HEK293 (cell line): ENCODE measurements around the gene TMEM42.

Experiments used
- CTCF ChIA-PET: fragments of 350-600 bp; formaldehyde crosslinking; extraction: SDS; loops from one replicate; lab custom pipeline; 2021; ENCODE audit warnings: antibody characterized with exemption; lab: Yijun Ruan, JAX
- POLR2A ChIA-PET: fragments of 300-600 bp; formaldehyde crosslinking; extraction: SDS; loops from one replicate; lab custom pipeline; 2020; ENCODE audit warnings: antibody characterized with exemption, inconsistent platforms; lab: Yijun Ruan, JAX
- H3K27ac ChIP-seq: fragments of 200-500 bp; sonication (Bioruptor generic); 2 replicates; pipeline ENCODE4 v1.5.1; 2014; ENCODE audit warnings: low read depth, low read length, control low read depth, inconsistent platforms; ENCODE audit errors: extremely low read depth
- H3K36me3 ChIP-seq, 2 experiments: fragments of 200-500 bp in 1 of 2; sonication (Bioruptor generic) in 1 of 2; 1 replicate in 1 of 2; 2 replicates in 1 of 2; pipeline ENCODE4 v1.5.1; 2014 to 2017; ENCODE audit warnings: inconsistent platforms in 2 of 2, low read length in 2 of 2; ENCODE audit not compliant: control insufficient read depth in 2 of 2, insufficient read depth in 1 of 2
- H3K4me1 ChIP-seq: fragments of 200-500 bp; sonication (Bioruptor generic); 2 replicates; pipeline ENCODE4 v1.5.1; 2014; ENCODE audit warnings: mild to moderate bottlenecking, low read length, inconsistent platforms; ENCODE audit not compliant: control insufficient read depth, insufficient read depth
- H3K4me3 ChIP-seq: 2 replicates; pipeline ENCODE4 v1.5.1; 2011; ENCODE audit warnings: low read depth, mild to moderate bottlenecking, control low read depth, low read length, moderate library complexity
- H3K9me3 ChIP-seq: fragments of 200-500 bp; sonication (Bioruptor generic); 2 replicates; pipeline ENCODE4 v1.5.1; 2014; ENCODE audit warnings: low read depth, low read length, inconsistent platforms; ENCODE audit not compliant: control insufficient read depth, insufficient read depth
- EGR2 ChIP-seq: fragments of 450-650 bp; formaldehyde crosslinking; IDR thresholded peaks from 2 replicates; pipeline ENCODE4 v1.5.1; 2016; ENCODE audit warnings: low read depth, missing biosample characterization, missing genetic modification characterization
- KLF9 ChIP-seq: fragments of 450-650 bp; formaldehyde crosslinking; IDR thresholded peaks from 2 replicates; pipeline ENCODE4 v1.5.1; 2016; ENCODE audit warnings: missing biosample characterization, missing genetic modification characterization, low read depth
- SP7 ChIP-seq: fragments of 450-650 bp; formaldehyde crosslinking; IDR thresholded peaks from 2 replicates; pipeline ENCODE4 v1.5.1; 2016; ENCODE audit warnings: missing biosample characterization, missing genetic modification characterization
- YY2 ChIP-seq: fragments of 450-650 bp; formaldehyde crosslinking; IDR thresholded peaks from 2 replicates; pipeline ENCODE4 v1.5.1; 2016; ENCODE audit warnings: missing biosample characterization, missing genetic modification characterization
- ZNF214 ChIP-seq: fragments of 450-650 bp; formaldehyde crosslinking; IDR thresholded peaks from 2 replicates; pipeline ENCODE4 v1.5.1; 2017; ENCODE audit warnings: missing biosample characterization, mild to moderate bottlenecking, missing genetic modification characterization, borderline replicate concordance
- ZNF292 ChIP-seq: fragments of 450-650 bp; formaldehyde crosslinking; IDR thresholded peaks from 2 replicates; pipeline ENCODE4 v1.5.1; 2016; ENCODE audit warnings: low read depth, missing biosample characterization, missing genetic modification characterization, borderline replicate concordance
- ZNF302 ChIP-seq: fragments of 450-650 bp; formaldehyde crosslinking; IDR thresholded peaks from 2 replicates; pipeline ENCODE4 v1.5.1; 2016; ENCODE audit warnings: missing biosample characterization, missing genetic modification characterization, low read depth
- ZNF37A ChIP-seq: fragments of 450-650 bp; IDR thresholded peaks from 2 replicates; pipeline ENCODE4 v1.5.1; 2018; ENCODE audit warnings: missing biosample characterization, missing genetic modification characterization
- ZNF560 ChIP-seq: fragments of 450-650 bp; formaldehyde crosslinking; IDR thresholded peaks from 2 replicates; pipeline ENCODE4 v1.5.1; 2017; ENCODE audit warnings: missing biosample characterization, missing genetic modification characterization, borderline replicate concordance
- ZNF626 ChIP-seq: fragments of 450-650 bp; sonication (Bioruptor Pico); formaldehyde crosslinking; IDR thresholded peaks from 2 replicates; pipeline ENCODE4 v1.5.1; 2018; ENCODE audit warnings: missing biosample characterization, missing genetic modification characterization, inconsistent platforms
- ZNF660 ChIP-seq: fragments of 450-650 bp; IDR thresholded peaks from 2 replicates; pipeline ENCODE4 v1.5.1; 2018; ENCODE audit warnings: missing biosample characterization, mild to moderate bottlenecking, missing genetic modification characterization
- TF ChIP-seq, protein P1 (sequence below): fragments of 450-650 bp; formaldehyde crosslinking; IDR thresholded peaks from 2 replicates; pipeline ENCODE4 v1.5.1; 2016; ENCODE audit warnings: missing biosample characterization, missing genetic modification characterization
- TF ChIP-seq, protein P2 (sequence below): fragments of 450-650 bp; formaldehyde crosslinking; IDR thresholded peaks from 2 replicates; pipeline ENCODE4 v1.5.1; 2016; ENCODE audit warnings: missing biosample characterization, missing genetic modification characterization

TMEM42 gene

DNA sequence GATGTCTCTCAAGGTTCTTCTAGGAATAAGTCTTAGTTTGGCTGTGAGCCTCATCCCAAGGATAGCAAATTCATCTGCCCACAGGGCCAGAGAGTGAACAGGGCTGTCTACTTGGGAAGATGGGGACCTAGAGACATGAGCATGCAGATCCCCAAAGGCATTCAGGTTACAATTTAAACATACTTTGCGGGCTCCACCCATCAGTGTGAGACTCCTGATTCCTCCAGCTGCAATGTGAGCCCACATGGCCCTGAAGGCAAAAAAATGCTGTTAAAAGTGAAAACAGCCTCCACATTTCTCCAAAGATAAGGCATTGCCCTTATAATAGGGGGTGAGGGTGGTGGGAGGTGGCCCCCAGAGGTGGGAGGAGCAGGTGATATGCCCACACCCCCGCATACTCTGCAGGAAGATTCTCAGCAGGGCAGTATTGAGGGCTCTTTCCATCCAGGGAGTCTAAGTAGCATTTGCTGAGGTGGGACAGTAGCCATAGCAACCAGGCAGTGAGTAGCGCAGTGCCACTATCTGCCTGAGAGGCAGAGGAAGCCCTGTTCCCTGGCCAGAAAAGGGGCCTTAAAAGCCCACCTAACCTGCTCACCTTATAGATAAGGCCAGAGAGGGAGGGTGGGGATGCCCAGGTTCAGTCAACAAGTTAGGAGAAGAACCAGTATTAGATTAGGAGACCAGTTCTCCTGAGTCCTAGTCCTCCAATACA is 43.9 kb downstream of the TMEM42 start:
- no peak overlapping the region for H3K27ac ChIP-seq
- CTCF ChIA-PET: interaction anchor here (1.5 kb wide), 1 partner anchor 9 kb away, joined by 4 read pairs; no protein-coding TSS in a partner anchor
- H3K36me3 ChIP-seq: no peaks in the 10 kb centered on the region
- no peak overlapping the region for H3K4me3 ChIP-seq
- TF ChIP-seq EGR2 (tag by site-specific recombination) (peak; percentile 18; the same call in 1 of the 2 replicates), KLF9 (tag by site-specific recombination) (no peak)
- no peaks in the 10 kb centered on the region for H3K9me3 ChIP-seq
- no peaks in the 10 kb centered on the region for H3K4me1 ChIP-seq
- POLR2A ChIA-PET: no interaction called here

DNA sequence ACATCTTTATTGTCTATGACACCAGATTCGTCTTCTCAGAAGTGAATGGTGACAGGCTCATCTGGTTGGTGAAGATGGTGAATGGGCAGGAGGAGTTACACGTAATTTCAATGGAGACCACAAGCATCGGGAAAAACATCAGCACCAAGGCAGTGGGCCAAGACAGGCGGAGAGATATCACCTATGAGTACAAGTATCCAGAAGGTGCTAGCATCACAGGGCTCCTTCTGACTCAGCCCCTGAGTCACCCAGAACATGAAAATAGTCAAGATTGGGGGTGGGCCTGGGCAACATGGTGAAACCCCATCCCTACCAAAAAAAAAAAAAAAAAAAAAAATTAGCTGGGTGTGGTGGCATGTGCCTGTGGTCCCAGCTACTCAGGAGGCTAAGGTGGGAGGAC is 45.3 kb downstream of the TMEM42 start:
- TF ChIP-seq ZNF626 (tag by site-specific recombination): no peak
- Histone ChIP-seq H3K4me3 (no peak overlapping the region), H3K27ac (no peak overlapping the region), H3K4me1 (no peaks in the 10 kb centered on the region), H3K36me3 (no peaks in the 10 kb centered on the region), H3K9me3 (no peaks in the 10 kb centered on the region)
- ChIA-PET CTCF (no interaction called here), POLR2A (interaction anchor here (0.6 kb wide), 1 partner anchor 80 kb away, joined by 4 read pairs; no protein-coding TSS in a partner anchor)

DNA sequence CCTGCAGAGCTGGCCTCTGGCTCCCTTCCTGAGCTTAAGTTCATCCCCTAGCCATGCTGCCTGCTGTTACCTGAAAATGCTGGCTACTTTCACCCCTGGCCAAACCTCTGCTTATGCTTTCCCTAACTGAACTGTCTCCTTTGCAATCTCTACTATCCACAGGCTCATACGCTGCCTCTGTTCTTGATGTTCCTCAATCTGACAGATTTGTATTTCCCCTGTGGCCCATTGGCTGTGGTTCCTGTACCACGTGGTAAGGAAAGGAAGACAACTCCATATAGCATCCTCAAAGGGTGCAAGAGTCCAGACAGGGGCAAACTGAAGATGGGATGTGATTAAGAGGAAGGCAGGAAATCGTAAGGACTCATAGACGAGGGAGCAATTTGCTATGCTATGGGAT is 45.9 kb downstream of the TMEM42 start:
- H3K9me3 ChIP-seq: no peaks in the 10 kb centered on the region
- H3K4me3 ChIP-seq: no peak overlapping the region
- POLR2A ChIA-PET: interaction anchor here (0.6 kb wide), 1 partner anchor 79 kb away, joined by 4 read pairs; no protein-coding TSS in a partner anchor
- TF ChIP-seq ZNF292 (tag by site-specific recombination): no peak
- TF ChIP-seq, protein P1, sequence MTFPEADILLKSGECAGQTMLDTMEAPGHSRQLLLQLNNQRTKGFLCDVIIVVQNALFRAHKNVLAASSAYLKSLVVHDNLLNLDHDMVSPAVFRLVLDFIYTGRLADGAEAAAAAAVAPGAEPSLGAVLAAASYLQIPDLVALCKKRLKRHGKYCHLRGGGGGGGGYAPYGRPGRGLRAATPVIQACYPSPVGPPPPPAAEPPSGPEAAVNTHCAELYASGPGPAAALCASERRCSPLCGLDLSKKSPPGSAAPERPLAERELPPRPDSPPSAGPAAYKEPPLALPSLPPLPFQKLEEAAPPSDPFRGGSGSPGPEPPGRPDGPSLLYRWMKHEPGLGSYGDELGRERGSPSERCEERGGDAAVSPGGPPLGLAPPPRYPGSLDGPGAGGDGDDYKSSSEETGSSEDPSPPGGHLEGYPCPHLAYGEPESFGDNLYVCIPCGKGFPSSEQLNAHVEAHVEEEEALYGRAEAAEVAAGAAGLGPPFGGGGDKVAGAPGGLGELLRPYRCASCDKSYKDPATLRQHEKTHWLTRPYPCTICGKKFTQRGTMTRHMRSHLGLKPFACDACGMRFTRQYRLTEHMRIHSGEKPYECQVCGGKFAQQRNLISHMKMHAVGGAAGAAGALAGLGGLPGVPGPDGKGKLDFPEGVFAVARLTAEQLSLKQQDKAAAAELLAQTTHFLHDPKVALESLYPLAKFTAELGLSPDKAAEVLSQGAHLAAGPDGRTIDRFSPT (tag by site-specific recombination): no peak
- TF ChIP-seq ZNF660 (tag by site-specific recombination): no peak
- no peak for TF ChIP-seq YY2
- no peak for TF ChIP-seq ZNF214 (tag by site-specific recombination)
- TF ChIP-seq ZNF560 (tag by site-specific recombination): no peak
- no peak overlapping the region for H3K27ac ChIP-seq
- no peaks in the 10 kb centered on the region for H3K36me3 ChIP-seq
- CTCF ChIA-PET: interaction anchor here (0.6 kb wide), 2 partner anchors 69 to 551 kb away, joined by 3 to 4 read pairs; no protein-coding TSS in a partner anchor
- H3K4me1 ChIP-seq: no peaks in the 10 kb centered on the region

DNA sequence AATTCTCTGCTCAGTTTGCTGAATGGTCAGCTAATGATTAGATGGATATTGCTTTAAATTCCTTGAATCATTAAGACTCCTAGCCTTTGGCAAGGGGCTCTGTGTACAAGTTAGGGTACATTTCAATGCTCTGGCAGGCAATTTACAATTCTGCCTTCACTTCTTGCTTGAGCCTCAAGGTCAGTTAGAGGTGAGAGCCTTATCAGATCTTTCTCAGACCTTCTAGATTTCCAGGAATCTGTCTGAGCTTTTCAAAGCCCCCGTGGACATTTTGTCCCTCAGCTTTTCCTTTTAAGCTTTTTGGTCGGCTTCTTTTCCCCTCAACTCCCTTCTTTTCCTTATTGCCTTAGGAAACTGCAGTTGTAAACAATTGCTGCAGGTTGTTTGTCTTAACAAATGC is 47.4 kb downstream of the TMEM42 start:
- Histone ChIP-seq H3K4me3 (no peak overlapping the region), H3K36me3 (no peaks in the 10 kb centered on the region), H3K4me1 (no peaks in the 10 kb centered on the region), H3K27ac (no peak overlapping the region), H3K9me3 (no peaks in the 10 kb centered on the region)
- POLR2A ChIA-PET: no interaction called here
- CTCF ChIA-PET: interaction anchor here (0.6 to 0.7 kb wide), 2 partner anchors 101 to 584 kb away, joined by 4 to 6 read pairs; no protein-coding TSS in a partner anchor
- TF ChIP-seq ZNF37A: no peak
- no peak for TF ChIP-seq ZNF302
- TF ChIP-seq, protein P2, sequence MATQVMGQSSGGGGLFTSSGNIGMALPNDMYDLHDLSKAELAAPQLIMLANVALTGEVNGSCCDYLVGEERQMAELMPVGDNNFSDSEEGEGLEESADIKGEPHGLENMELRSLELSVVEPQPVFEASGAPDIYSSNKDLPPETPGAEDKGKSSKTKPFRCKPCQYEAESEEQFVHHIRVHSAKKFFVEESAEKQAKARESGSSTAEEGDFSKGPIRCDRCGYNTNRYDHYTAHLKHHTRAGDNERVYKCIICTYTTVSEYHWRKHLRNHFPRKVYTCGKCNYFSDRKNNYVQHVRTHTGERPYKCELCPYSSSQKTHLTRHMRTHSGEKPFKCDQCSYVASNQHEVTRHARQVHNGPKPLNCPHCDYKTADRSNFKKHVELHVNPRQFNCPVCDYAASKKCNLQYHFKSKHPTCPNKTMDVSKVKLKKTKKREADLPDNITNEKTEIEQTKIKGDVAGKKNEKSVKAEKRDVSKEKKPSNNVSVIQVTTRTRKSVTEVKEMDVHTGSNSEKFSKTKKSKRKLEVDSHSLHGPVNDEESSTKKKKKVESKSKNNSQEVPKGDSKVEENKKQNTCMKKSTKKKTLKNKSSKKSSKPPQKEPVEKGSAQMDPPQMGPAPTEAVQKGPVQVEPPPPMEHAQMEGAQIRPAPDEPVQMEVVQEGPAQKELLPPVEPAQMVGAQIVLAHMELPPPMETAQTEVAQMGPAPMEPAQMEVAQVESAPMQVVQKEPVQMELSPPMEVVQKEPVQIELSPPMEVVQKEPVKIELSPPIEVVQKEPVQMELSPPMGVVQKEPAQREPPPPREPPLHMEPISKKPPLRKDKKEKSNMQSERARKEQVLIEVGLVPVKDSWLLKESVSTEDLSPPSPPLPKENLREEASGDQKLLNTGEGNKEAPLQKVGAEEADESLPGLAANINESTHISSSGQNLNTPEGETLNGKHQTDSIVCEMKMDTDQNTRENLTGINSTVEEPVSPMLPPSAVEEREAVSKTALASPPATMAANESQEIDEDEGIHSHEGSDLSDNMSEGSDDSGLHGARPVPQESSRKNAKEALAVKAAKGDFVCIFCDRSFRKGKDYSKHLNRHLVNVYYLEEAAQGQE: no peak
- TF ChIP-seq SP7 (tag by site-specific recombination): no peak
